ENCODE data around the gene ONECUT3. TPM values are rescaled to one million over a fixed set of nuclear protein-coding genes. Genes with fewer than 3 reads are reported as not detected.

Gene ONECUT3
- polyA plus RNA-seq, 1 donor (not counting 4 experiments of a cell fraction or from before 2014, with no cell fraction given) = 0.01 TPM

- H4K20me1 ChIP-seq (ENCODE audit: control insufficient read depth, extremely low read depth, insufficient read depth, low read length) = no peaks in the 10 kb centered on the region
- H3K9me3 ChIP-seq (ENCODE audit: control insufficient read depth, low read depth, low read length) = no peaks in the 10 kb centered on the region
- H2AFZ ChIP-seq (ENCODE audit: control insufficient read depth, low read length) = no peak overlapping the region
- no peak overlapping the region for H3K4me2 ChIP-seq (ENCODE audit: control insufficient read depth, extremely low read depth, insufficient read depth, low read depth, low read length)
- H3K36me3 ChIP-seq (ENCODE audit: control insufficient read depth in 2 of 2, extremely low read depth in 1 of 2, insufficient read depth in 2 of 2, low read length in 2 of 2) = peaks cover 17% of the 10 kb centered on the region in 2 experiments
- H3K4me3 ChIP-seq (ENCODE audit: control insufficient read depth in 2 of 3, extremely low read depth in 1 of 3, insufficient read depth in 2 of 3, low read depth in 1 of 3, low read length in 3 of 3) = no peak overlapping the region
- H3K27ac ChIP-seq (ENCODE audit: control insufficient read depth, insufficient read depth, low read length) = no peak overlapping the region
- dilution Hi-C loops (cut with MboI; ENCODE audit: extremely low pct_ligation_motif_present, low sequenced_read_pairs) = no loop called here
- TF ChIP-seq CTCF (optimal IDR thresholded peaks at IDR 0.05 in 1 of 3, IDR thresholded peaks at IDR 0.05 in 1 of 3, conservative IDR thresholded peaks at IDR 0.05 in 1 of 3; ENCODE audit: extremely low read depth in 1 of 3, insufficient read depth in 2 of 3, low read length in 3 of 3) (no peak), EZH2 (IDR thresholded peaks at IDR 0.05; ENCODE audit: low read length) (no peak)
- H3K9me1 ChIP-seq (ENCODE audit: control insufficient read depth, extremely low read depth, insufficient read depth, low read length) = no peaks in the 10 kb centered on the region
- no peaks in the 10 kb centered on the region for H3K27me3 ChIP-seq (ENCODE audit: control insufficient read depth, extremely low read depth, insufficient read depth, low read length)
- DNase-seq (ENCODE audit: low read depth, low spot score) = no peak
- H3K79me2 ChIP-seq (ENCODE audit: control insufficient read depth, insufficient read depth, low read length) = no peaks in the 10 kb centered on the region
- no peak for FAIRE-seq
- no peak overlapping the region for H3K9ac ChIP-seq (ENCODE audit: control insufficient read depth, extremely low read depth, insufficient read depth, low read length)
- peaks cover 11% of the 10 kb centered on the region for H3K4me1 ChIP-seq (ENCODE audit: control insufficient read depth, extremely low read depth, insufficient read depth, low read length)
These were observed 61.7 kb downstream of the ONECUT3 start for GRCh38 chr19:1814833-1815604.

- no peak for DNase-seq (ENCODE audit: low read depth, low spot score)
- Histone ChIP-seq H3K27me3 (ENCODE audit: control insufficient read depth, extremely low read depth, insufficient read depth, low read length) (no peaks in the 10 kb centered on the region), H3K36me3 (ENCODE audit: control insufficient read depth in 2 of 2, extremely low read depth in 1 of 2, insufficient read depth in 2 of 2, low read length in 2 of 2) (peaks cover 17 to 23% of the 10 kb centered on the region in 2 experiments), H3K79me2 (ENCODE audit: control insufficient read depth, insufficient read depth, low read length) (no peaks in the 10 kb centered on the region), H3K9me3 (ENCODE audit: control insufficient read depth, low read depth, low read length) (no peaks in the 10 kb centered on the region), H3K4me1 (ENCODE audit: control insufficient read depth, extremely low read depth, insufficient read depth, low read length) (peaks cover 11% of the 10 kb centered on the region), H4K20me1 (ENCODE audit: control insufficient read depth, extremely low read depth, insufficient read depth, low read length) (no peaks in the 10 kb centered on the region), H3K4me3 (ENCODE audit: control insufficient read depth in 2 of 3, extremely low read depth in 1 of 3, insufficient read depth in 2 of 3, low read depth in 1 of 3, low read length in 3 of 3) (no peak overlapping the region), H3K27ac (ENCODE audit: control insufficient read depth, insufficient read depth, low read length) (no peak overlapping the region), H3K9me1 (ENCODE audit: control insufficient read depth, extremely low read depth, insufficient read depth, low read length) (no peaks in the 10 kb centered on the region), H3K9ac (ENCODE audit: control insufficient read depth, extremely low read depth, insufficient read depth, low read length) (no peak overlapping the region), H2AFZ (ENCODE audit: control insufficient read depth, low read length) (no peak overlapping the region), H3K4me2 (ENCODE audit: control insufficient read depth, extremely low read depth, insufficient read depth, low read depth, low read length) (no peak overlapping the region)
- dilution Hi-C loops (cut with MboI; ENCODE audit: extremely low pct_ligation_motif_present, low sequenced_read_pairs) = no loop called here
- no peak for FAIRE-seq
- TF ChIP-seq CTCF (optimal IDR thresholded peaks at IDR 0.05 in 1 of 3, IDR thresholded peaks at IDR 0.05 in 1 of 3, conservative IDR thresholded peaks at IDR 0.05 in 1 of 3; ENCODE audit: extremely low read depth in 1 of 3, insufficient read depth in 2 of 3, low read length in 3 of 3) (no peak), EZH2 (IDR thresholded peaks at IDR 0.05; ENCODE audit: low read length) (no peak)
These were observed 62.6 kb downstream of the ONECUT3 start for GRCh38 chr19:1815605-1816529.

All from keratinocyte (primary cell).